ENCODE data around the gene GNA12.

The GNA12 gene

DNA sequence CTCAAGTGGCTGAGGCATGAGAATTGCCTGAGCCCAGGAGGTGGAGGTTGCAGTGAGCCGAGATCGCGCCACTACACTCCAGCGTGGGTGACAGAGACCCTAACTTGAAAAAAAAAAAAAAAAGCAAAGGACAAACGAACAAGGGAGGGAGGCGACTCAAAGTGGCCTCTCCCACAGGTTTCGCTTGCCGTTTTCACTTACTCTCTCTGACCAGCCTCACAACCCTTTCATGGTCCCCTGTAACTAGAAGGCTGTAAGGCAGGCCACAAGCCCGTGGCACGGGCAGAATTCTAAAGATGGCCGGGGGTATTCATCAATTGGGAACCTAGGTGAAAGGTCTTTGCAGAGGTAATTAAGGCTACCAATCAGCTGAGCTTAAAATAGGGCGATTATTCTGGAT is 25.5 kb downstream of the GNA12 start:
- no peak overlapping the region for H3K4me3 ChIP-seq (ENCODE audit: low read depth, low read length)
- TF ChIP-seq, protein P1, sequence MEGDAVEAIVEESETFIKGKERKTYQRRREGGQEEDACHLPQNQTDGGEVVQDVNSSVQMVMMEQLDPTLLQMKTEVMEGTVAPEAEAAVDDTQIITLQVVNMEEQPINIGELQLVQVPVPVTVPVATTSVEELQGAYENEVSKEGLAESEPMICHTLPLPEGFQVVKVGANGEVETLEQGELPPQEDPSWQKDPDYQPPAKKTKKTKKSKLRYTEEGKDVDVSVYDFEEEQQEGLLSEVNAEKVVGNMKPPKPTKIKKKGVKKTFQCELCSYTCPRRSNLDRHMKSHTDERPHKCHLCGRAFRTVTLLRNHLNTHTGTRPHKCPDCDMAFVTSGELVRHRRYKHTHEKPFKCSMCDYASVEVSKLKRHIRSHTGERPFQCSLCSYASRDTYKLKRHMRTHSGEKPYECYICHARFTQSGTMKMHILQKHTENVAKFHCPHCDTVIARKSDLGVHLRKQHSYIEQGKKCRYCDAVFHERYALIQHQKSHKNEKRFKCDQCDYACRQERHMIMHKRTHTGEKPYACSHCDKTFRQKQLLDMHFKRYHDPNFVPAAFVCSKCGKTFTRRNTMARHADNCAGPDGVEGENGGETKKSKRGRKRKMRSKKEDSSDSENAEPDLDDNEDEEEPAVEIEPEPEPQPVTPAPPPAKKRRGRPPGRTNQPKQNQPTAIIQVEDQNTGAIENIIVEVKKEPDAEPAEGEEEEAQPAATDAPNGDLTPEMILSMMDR (IDR thresholded peaks at IDR 0.05; ENCODE audit: low read depth, low read length): no peak

DNA sequence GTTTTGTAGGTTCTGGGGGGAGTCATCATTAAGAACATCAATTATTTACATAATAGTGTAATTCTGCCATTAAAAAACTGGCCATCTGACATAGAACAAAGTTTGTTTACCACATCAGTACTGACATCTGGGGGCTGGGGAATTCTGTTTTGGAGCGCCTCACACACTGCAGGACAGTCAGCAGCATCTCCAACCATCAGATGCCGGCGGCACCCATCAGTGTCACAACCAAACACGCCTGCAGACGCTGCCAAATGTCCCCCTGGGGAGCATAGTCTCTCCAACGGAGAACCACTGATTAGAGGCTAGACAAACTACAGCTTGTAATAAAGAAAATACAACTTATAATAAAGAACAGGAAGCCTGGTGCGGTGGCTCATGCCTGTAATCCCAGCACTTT is 26.0 kb downstream of the GNA12 start:
- TF ChIP-seq, protein P1 (IDR thresholded peaks at IDR 0.05; ENCODE audit: low read depth, low read length): no peak
- no peak overlapping the region for H3K4me3 ChIP-seq (ENCODE audit: low read depth, low read length)

DNA sequence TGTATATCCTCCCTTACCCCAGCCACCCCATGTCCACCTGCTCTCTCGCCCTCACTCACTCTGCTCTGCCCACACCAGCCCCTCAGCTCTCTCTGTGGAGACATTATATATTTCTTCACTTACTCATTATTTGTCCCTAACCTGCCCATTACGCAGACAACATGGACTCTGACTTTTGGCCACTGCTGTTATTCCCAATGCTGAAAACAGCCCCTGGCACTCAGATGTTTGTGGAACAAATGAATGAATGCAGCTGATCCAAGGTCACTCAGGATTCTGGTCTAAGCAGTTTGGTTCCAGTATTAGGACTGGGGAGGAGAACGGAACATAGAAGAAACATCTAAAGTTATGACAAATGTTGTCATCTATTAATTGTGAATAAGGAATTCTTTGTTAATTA is 26.7 kb downstream of the GNA12 start:
- TF ChIP-seq, protein P1 (IDR thresholded peaks at IDR 0.05; ENCODE audit: low read depth, low read length): no peak
- no peak overlapping the region for H3K4me3 ChIP-seq (ENCODE audit: low read depth, low read length)

DNA sequence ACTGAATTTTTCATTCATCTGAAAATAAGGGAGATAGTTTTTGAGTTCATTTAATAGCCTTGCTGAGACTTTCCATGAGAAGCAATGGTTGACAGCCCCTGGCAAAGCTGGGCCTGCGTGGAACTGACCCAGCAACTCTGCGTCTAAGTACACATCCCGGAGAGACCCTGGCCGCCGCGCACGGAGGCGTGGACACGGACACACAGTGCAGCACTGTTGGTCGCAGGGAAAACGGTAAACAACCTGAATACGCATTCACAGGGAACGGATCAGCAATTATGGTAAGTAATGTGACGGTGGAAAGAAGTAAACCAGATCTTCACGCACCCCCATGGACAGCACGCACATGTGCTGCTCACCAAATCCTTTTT is 28.2 kb downstream of the GNA12 start:
- TF ChIP-seq, protein P1 (IDR thresholded peaks at IDR 0.05; ENCODE audit: low read depth, low read length): no peak
- no peak overlapping the region for H3K4me3 ChIP-seq (ENCODE audit: low read depth, low read length)

DNA sequence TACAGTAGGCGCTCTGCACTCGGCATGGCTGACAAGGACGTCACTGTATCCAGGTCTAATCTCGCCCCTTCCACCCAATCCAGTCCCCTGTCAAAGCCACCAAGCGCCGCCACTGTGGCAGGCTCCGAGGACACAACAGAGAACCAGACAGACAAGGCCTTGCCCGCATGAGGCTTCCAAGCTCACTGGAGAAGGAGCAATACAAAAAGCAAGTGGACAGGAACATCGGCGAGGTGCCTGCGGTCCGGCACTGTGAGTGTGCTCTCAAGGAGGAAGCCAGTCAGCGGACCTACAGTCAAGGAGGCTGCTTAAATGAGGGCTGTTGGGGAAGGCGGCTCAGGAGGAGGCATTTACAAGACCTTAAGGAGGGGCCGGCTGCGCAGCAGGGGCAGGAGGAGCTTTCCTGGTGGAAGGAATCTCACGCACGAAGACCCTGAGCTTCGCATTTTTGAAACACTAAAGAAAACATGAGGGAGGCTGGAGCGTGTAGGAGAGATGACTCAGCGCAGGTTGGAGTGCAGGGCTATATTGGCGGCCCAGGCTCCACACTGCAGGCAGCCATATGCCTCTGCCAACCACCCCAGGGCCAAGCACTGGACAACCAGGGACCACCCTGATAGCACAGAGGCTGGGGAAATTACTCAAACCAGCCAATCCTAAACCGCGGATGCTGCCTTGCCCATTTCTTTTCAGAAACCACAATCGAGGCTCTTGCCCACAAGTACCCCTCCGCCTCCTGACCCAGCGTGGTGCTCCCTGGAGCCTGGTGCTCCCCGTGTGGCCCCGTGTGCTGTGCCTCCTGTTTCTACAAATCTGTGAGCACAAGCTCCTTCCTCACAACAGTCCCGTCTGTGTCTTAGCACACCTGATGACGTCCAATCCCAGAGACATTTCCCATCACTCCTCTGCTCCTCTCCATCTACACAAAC is 28.9 kb downstream of the GNA12 start:
- TF ChIP-seq, protein P1 (IDR thresholded peaks at IDR 0.05; ENCODE audit: low read depth, low read length): no peak
- no peak overlapping the region for H3K4me3 ChIP-seq (ENCODE audit: low read depth, low read length)

DNA sequence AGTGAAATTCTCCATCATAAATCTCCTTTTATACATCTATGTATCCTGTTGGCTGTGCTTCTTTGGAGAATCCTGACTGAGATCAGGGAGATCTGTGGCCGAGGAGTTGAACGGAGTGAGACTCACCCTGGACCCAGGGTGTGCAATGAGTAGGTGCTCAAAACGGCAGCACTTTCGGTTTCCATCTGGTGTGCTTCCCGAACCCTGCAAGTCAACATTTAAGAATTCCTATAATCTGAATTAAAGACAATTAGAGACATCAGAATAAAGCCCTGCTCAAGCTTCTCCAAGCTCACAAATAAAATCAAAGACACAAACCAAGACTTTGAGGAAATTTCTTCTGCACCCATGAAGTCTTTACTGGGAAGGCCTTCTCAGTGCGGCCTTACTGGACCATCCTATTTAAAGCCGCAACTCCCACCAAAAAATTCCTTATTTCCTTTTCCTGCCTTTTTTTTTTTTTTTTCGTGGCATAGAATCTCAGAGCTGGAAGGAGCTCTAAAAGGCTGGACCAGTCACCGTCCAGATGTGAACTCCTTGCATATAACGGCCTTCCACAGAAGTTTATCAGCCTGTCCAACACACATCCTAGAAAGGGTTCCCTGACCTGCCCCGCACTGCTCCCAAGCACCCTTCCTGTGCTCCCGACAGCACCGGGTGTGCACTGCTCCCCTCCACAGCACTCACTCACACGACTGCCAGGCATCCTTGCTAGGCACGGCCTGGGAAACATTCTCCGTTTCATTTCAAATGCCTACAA is 29.7 kb downstream of the GNA12 start:
- no peak overlapping the region for H3K4me3 ChIP-seq (ENCODE audit: low read depth, low read length)

More for the DNA sequence above, 29.7 kb downstream of the GNA12 start:
- TF ChIP-seq, protein P1 (IDR thresholded peaks at IDR 0.05; ENCODE audit: low read depth, low read length): no peak
